Endothelial cell of umbilical vein (primary cell): ENCODE results near the gene ZNF77. TPM values are rescaled to one million over a fixed set of nuclear protein-coding genes. Genes with fewer than 3 reads are reported as not detected.

Experiments
- BruUV-seq: library from RNA; stranded (reverse); fragments of 400-500 nt; replicated peaks from 2 replicates; lab custom pipeline; 2021; lab: Mats Ljungman, UMichigan
- CTCF ChIA-PET: fragments of 300-600, 350-600 bp; sonication (Branson Sonifier 250); formaldehyde crosslinking; loops from one replicate; lab custom pipeline; 2021; ENCODE audit warnings: antibody characterized with exemption, inconsistent platforms; lab: Charles Lee
- POLR2A ChIA-PET: fragments of 300-600, 350-600 bp; sonication (Branson Sonifier 250); formaldehyde crosslinking; loops from one replicate; lab custom pipeline; 2021; ENCODE audit warnings: antibody characterized with exemption, inconsistent platforms; lab: Charles Lee
- DNase-seq: peaks from one replicate; pipeline ENCODE4 v3.0.0-alpha.2; 2011; ENCODE audit warnings: low read depth, low spot score
- FAIRE-seq: peaks from 2 replicates; lab custom pipeline; 2011; peaks lifted over from hg19 to GRCh38; lab: Jason Lieb, UNC
- H2AFZ ChIP-seq: 2 replicates; pipeline ENCODE4 v1.6.0; 2012; ENCODE audit warnings: low read depth, low read length, control low read depth, inconsistent platforms
- H3K27ac ChIP-seq: 2 replicates; pipeline ENCODE4 v1.5.1; 2011; ENCODE audit warnings: low read depth, mild to moderate bottlenecking, control low read depth, low read length, moderate library complexity; ENCODE audit not compliant: insufficient read depth
- H3K27me3 ChIP-seq, 2 experiments: 2 replicates each; pipeline versions ENCODE4 v1.6.0 to v1.6.1; 2011; ENCODE audit warnings: low read length in 2 of 2, mixed read lengths in 1 of 2; ENCODE audit not compliant: control insufficient read depth in 2 of 2, insufficient read depth in 2 of 2
- H3K36me3 ChIP-seq, 2 experiments: 2 replicates in 1 of 2; 3 replicates in 1 of 2; pipeline ENCODE4 v1.5.1; 2011; ENCODE audit warnings: low read length in 2 of 2, mild to moderate bottlenecking in 1 of 2, moderate library complexity in 1 of 2; ENCODE audit not compliant: control insufficient read depth in 2 of 2, insufficient read depth in 2 of 2; ENCODE audit errors: extremely low read depth in 1 of 2
- H3K4me1 ChIP-seq: 3 replicates; pipeline ENCODE4 v1.5.1; 2011; ENCODE audit warnings: mild to moderate bottlenecking, low read length; ENCODE audit not compliant: control insufficient read depth, insufficient read depth; ENCODE audit errors: extremely low read depth
- H3K4me2 ChIP-seq: 2 replicates; pipeline ENCODE4 v1.6.1; 2011; ENCODE audit warnings: low read length, control low read depth, mixed read lengths; ENCODE audit not compliant: insufficient read depth
- H3K4me3 ChIP-seq, 3 experiments: fragments of 200-600 bp in 1 of 3; sonication (generic), shearing (Covaris generic) in 1 of 3; replicated peaks in 1 of 3; 2 replicates each; pipeline ENCODE4 v1.5.1; 2011 to 2016; ENCODE audit warnings: control low read depth in 3 of 3, low read length in 3 of 3, mild to moderate bottlenecking in 2 of 3, inconsistent platforms in 1 of 3, low read depth in 1 of 3, moderate library complexity in 1 of 3; ENCODE audit not compliant: insufficient read depth in 1 of 3
- H3K79me2 ChIP-seq: 2 replicates; pipeline ENCODE4 v1.6.0; 2012; ENCODE audit warnings: low read length, inconsistent platforms; ENCODE audit not compliant: control insufficient read depth, insufficient read depth
- H3K9ac ChIP-seq: replicated peaks from 2 replicates; pipeline ENCODE3; 2011; ENCODE audit warnings: low read length, control low read depth; ENCODE audit not compliant: insufficient read depth; ENCODE audit errors: extremely low read depth
- H3K9me1 ChIP-seq: replicated peaks from 3 replicates; pipeline ENCODE4 v1.6.0; 2011; ENCODE audit warnings: mild to moderate bottlenecking, low read length; ENCODE audit not compliant: control insufficient read depth, insufficient read depth; ENCODE audit errors: extremely low read depth
- H3K9me3 ChIP-seq: replicated peaks from 2 replicates; pipeline ENCODE4 v1.5.1; 2012; ENCODE audit warnings: low read length, inconsistent platforms; ENCODE audit not compliant: control insufficient read depth, insufficient read depth
- H4K20me1 ChIP-seq: replicated peaks from 2 replicates; pipeline ENCODE3; 2011; ENCODE audit warnings: mild to moderate bottlenecking, low read length; ENCODE audit not compliant: control insufficient read depth, insufficient read depth; ENCODE audit errors: extremely low read depth
- EZH2 ChIP-seq: IDR thresholded peaks from 2 replicates; pipeline ENCODE4 v1.6.1; 2012; ENCODE audit warnings: borderline replicate concordance, low read depth, mild to moderate bottlenecking, moderate library complexity, low read length, inconsistent platforms; ENCODE audit not compliant: severe bottlenecking
- FOS ChIP-seq: IDR thresholded peaks from 2 replicates; pipeline ENCODE4 v1.6.1; 2011; ENCODE audit warnings: mild to moderate bottlenecking, low read length, moderate library complexity, borderline replicate concordance; ENCODE audit not compliant: insufficient read depth
- GATA2 ChIP-seq: IDR thresholded peaks from 2 replicates; pipeline ENCODE4 v1.7.0; 2011; ENCODE audit warnings: low read depth, mild to moderate bottlenecking, moderate library complexity, mixed read lengths, low read length; ENCODE audit not compliant: insufficient read length, insufficient read depth
- JUN ChIP-seq: IDR thresholded peaks from 2 replicates; pipeline ENCODE4 v1.6.1; 2011; ENCODE audit warnings: borderline replicate concordance, low read depth; ENCODE audit not compliant: insufficient read length, insufficient read depth
- MYC ChIP-seq: IDR thresholded peaks from one replicate; pipeline ENCODE4 v1.6.1; 2011; ENCODE audit warnings: mild to moderate bottlenecking, low read depth, low read length
- POLR2A ChIP-seq: IDR thresholded peaks from 2 replicates; pipeline ENCODE4 v1.6.1; 2012; ENCODE audit warnings: low read depth, mild to moderate bottlenecking, control low read depth, low read length
- POLR2AphosphoS5 ChIP-seq: IDR thresholded peaks from 2 replicates; pipeline ENCODE4 v1.6.1; 2012; ENCODE audit warnings: low read depth, mild to moderate bottlenecking, control low read depth, low read length, moderate library complexity; ENCODE audit not compliant: insufficient read depth
- dilution Hi-C: fragments of 300-500 bp; cut with MboI; formaldehyde crosslinking; loops from one replicate; pipeline ENCODE4 v1.15.0; 2019; ENCODE audit warnings: low sequenced_read_pairs; ENCODE audit not compliant: extremely low pct_ligation_motif_present
- intact Hi-C: fragments of 100-400 bp; cut with micrococcal nuclease; formaldehyde crosslinking; loops from one replicate; pipeline ENCODE4 v1.10.0; 2022
- polyA plus RNA-seq, 4 experiments: library from polyadenylated mRNA; depleted of rRNA in 3 of 4; stranded (reverse) in 3 of 4; unstranded in 1 of 4; fragments of >200 nt; gene quantifications; 2 replicates each; pipeline versions ENCODE4 v1.2.1 to v1.2.3, GENCODE V29; 2011 to 2012; ENCODE audit warnings: missing spikeins in 1 of 4
- total RNA-seq: library from RNA; stranded (reverse); gene quantifications from 2 replicates; pipeline ENCODE4 v1.2.3, GENCODE V29; 2021
- TF ChIP-seq, protein P1 (sequence below): IDR thresholded peaks from 2 replicates; pipeline ENCODE4 v1.6.1; 2011; ENCODE audit not compliant: insufficient read depth, insufficient read length
- TF ChIP-seq, protein P2 (sequence below), 2 donors: IDR thresholded peaks; 1 replicate in 1 of 2; 2 replicates in 1 of 2; pipeline ENCODE4 v1.5.1; 2011; ENCODE audit warnings: low read length in 2 of 2, mild to moderate bottlenecking in 2 of 2, moderate library complexity in 2 of 2, control low read depth in 1 of 2, inconsistent platforms in 1 of 2, low read depth in 1 of 2; ENCODE audit not compliant: insufficient read depth in 1 of 2; ENCODE audit errors: extremely low read depth in 1 of 2

Gene ZNF77
- total and polyA plus RNA-seq, 2 donors (not counting 3 experiments of a cell fraction or from before 2014, with no cell fraction given): 5.9 to 10.2 TPM

DNA sequence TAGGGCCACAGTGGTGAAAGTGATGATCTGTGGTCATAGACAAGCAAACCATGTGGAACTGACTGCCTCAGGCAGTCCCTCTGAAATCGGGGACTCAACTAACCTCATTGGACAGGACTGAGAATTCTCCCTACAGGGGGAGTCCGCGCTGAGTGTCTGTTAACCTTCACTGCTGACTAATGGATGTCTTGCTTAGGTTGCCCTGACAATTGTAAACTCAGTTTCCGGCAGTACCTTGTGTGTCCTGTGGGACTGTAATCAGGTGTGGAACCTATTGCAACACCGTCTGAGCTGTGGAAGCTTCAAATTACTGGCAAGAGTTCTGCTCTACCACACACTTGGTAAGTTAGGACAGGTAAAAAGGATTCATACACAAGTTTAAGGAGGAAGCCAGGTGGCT lies 21.8 kb downstream of the ZNF77 start:
- no peak for FAIRE-seq
- no peak for TF ChIP-seq EZH2
- intact Hi-C loops: no loop called here

DNA sequence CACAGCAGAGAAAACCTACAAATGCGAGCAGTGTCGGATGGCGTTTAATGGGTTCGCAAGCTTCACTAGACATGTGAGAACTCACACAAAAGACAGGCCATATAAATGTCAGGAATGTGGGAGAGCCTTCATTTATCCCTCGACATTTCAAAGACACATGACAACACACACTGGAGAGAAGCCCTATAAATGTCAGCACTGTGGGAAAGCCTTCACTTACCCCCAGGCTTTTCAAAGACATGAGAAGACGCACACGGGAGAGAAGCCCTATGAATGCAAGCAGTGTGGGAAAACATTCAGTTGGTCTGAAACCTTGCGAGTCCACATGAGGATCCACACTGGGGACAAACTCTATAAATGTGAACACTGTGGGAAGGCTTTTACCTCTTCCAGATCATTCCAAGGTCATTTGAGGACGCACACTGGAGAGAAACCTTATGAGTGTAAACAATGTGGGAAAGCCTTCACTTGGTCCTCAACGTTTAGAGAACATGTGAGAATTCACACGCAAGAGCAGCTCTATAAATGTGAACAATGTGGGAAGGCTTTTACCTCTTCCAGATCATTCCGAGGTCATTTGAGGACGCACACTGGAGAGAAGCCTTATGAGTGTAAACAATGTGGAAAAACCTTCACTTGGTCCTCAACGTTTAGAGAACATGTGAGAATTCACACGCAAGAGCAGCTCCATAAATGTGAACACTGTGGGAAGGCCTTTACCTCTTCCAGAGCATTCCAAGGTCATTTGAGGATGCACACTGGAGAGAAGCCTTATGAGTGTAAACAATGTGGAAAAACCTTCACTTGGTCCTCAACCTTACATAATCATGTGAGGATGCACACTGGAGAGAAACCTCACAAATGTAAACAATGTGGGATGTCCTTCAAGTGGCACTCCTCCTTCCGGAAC lies 27.2 kb downstream of the ZNF77 start:
- BruUV-seq: no TSS peak
- no peak for FAIRE-seq

More for the DNA sequence above, 21.8 kb downstream of the ZNF77 start:
- H3K9me1 ChIP-seq: no peaks in the 10 kb centered on the region
- dilution Hi-C loops: no loop called here
- ChIA-PET POLR2A (no interaction called here), CTCF (interaction anchor here (0.7 to 2.7 kb wide), 4 partner anchors 20 to 36 kb away, joined by 3 to 13 read pairs (median 3); no protein-coding TSS in a partner anchor)
- H3K27me3 ChIP-seq: no peaks in the 10 kb centered on the region
- no peaks in the 10 kb centered on the region for H4K20me1 ChIP-seq
- no peak overlapping the region for H3K4me2 ChIP-seq
- no peak for DNase-seq
- no peaks in the 10 kb centered on the region for H3K79me2 ChIP-seq
- no peak overlapping the region for H3K4me3 ChIP-seq
- H2AFZ ChIP-seq: no peak overlapping the region
- peaks cover 1 to 2% of the 10 kb centered on the region in 2 experiments for H3K36me3 ChIP-seq
- no peak overlapping the region for H3K27ac ChIP-seq
- no peak overlapping the region for H3K9ac ChIP-seq
- H3K9me3 ChIP-seq: peaks cover 2% of the 10 kb centered on the region
- no TSS peak for BruUV-seq
- H3K4me1 ChIP-seq: no peaks in the 10 kb centered on the region

More for the DNA sequence above, 27.2 kb downstream of the ZNF77 start:
- no peaks in the 10 kb centered on the region for H4K20me1 ChIP-seq
- intact Hi-C loops (no loop called here), dilution Hi-C loops (no loop called here)
- H3K9me3 ChIP-seq: peaks cover 15% of the 10 kb centered on the region
- TF ChIP-seq, protein P1, sequence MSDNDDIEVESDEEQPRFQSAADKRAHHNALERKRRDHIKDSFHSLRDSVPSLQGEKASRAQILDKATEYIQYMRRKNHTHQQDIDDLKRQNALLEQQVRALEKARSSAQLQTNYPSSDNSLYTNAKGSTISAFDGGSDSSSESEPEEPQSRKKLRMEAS: no peak
- TF ChIP-seq FOS (no peak), EZH2 (no peak), POLR2A (no peak), JUN (no peak), GATA2 (no peak), MYC (no peak), POLR2AphosphoS5 (no peak)
- TF ChIP-seq, protein P2, sequence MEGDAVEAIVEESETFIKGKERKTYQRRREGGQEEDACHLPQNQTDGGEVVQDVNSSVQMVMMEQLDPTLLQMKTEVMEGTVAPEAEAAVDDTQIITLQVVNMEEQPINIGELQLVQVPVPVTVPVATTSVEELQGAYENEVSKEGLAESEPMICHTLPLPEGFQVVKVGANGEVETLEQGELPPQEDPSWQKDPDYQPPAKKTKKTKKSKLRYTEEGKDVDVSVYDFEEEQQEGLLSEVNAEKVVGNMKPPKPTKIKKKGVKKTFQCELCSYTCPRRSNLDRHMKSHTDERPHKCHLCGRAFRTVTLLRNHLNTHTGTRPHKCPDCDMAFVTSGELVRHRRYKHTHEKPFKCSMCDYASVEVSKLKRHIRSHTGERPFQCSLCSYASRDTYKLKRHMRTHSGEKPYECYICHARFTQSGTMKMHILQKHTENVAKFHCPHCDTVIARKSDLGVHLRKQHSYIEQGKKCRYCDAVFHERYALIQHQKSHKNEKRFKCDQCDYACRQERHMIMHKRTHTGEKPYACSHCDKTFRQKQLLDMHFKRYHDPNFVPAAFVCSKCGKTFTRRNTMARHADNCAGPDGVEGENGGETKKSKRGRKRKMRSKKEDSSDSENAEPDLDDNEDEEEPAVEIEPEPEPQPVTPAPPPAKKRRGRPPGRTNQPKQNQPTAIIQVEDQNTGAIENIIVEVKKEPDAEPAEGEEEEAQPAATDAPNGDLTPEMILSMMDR (IDR thresholded peaks at IDR 0.05; ENCODE audit: extremely low read depth in 1 of 2, insufficient read depth in 1 of 2, low read depth in 1 of 2, low read length in 2 of 2): no peak
- no peaks in the 10 kb centered on the region for H3K79me2 ChIP-seq
- no peak overlapping the region for H3K9ac ChIP-seq
- no peaks in the 10 kb centered on the region for H3K4me1 ChIP-seq
- peaks cover 13 to 16% of the 10 kb centered on the region in 2 experiments for H3K36me3 ChIP-seq
- no peak overlapping the region for H2AFZ ChIP-seq
- H3K27ac ChIP-seq: no peak overlapping the region
- no peaks in the 10 kb centered on the region for H3K9me1 ChIP-seq
- H3K4me3 ChIP-seq: no peak overlapping the region
- DNase-seq: no peak
- ChIA-PET CTCF (no interaction called here), POLR2A (no interaction called here)
- H3K4me2 ChIP-seq: no peak overlapping the region
- H3K27me3 ChIP-seq: no peaks in the 10 kb centered on the region
